NCI-H2107 (cell line): Measurements from ENCODE around the gene SV2C.
"Not testable (repeated sequence)": the region's sequence is repeated elsewhere in the genome, so short reads cannot be mapped to it uniquely, and the experiment has no call there.

ENCODE experiments used
- DNase-seq: peaks from one replicate; lab custom pipeline; 2025; lab: John Stamatoyannopoulos, UW

The SV2C gene

GRCh38 chr5:76204713-76205112 is 121.5 kb downstream of the SV2C start:
- DNase-seq = no peak

GRCh38 chr5:76207120-76207519 is 123.9 kb downstream of the SV2C start:
- no peak for DNase-seq

GRCh38 chr5:76209297-76209696 is 126.1 kb downstream of the SV2C start:
- DNase-seq = no peak

GRCh38 chr5:76210946-76211345 is 127.8 kb downstream of the SV2C start:
- no peak for DNase-seq

GRCh38 chr5:76213858-76214257 is 130.7 kb downstream of the SV2C start:
- DNase-seq = no peak

GRCh38 chr5:76216748-76217147 is 133.6 kb downstream of the SV2C start:
- no peak for DNase-seq

- DNase-seq = no peak
Measured at GRCh38 chr5:76219636-76220035, 136.5 kb downstream of the SV2C start.

- no peak for DNase-seq
Measured at GRCh38 chr5:76221311-76221710, 138.1 kb downstream of the SV2C start.

- no peak for DNase-seq
Measured at GRCh38 chr5:76222318-76222717, 139.1 kb downstream of the SV2C start.

GRCh38 chr5:76223696-76224095 is 140.5 kb downstream of the SV2C start:
- no peak for DNase-seq

- DNase-seq = no peak
Measured at GRCh38 chr5:76224898-76225297, 141.7 kb downstream of the SV2C start.

- no peak for DNase-seq
Measured at GRCh38 chr5:76225336-76225735, 142.2 kb downstream of the SV2C start.

- no peak for DNase-seq
Measured at GRCh38 chr5:76229900-76230299, 146.7 kb downstream of the SV2C start.

GRCh38 chr5:76230711-76231285 is 147.6 kb downstream of the SV2C start:
- DNase-seq = no peak

- DNase-seq = no peak
Measured at GRCh38 chr5:76234665-76235064, 151.5 kb downstream of the SV2C start.

- DNase-seq = no peak
Measured at GRCh38 chr5:76236684-76237083, 153.5 kb downstream of the SV2C start.

GRCh38 chr5:76240336-76240735 is 157.2 kb downstream of the SV2C start:
- DNase-seq = no peak

GRCh38 chr5:76242155-76242554 is 159.0 kb downstream of the SV2C start:
- not testable (repeated sequence) for DNase-seq

GRCh38 chr5:76245590-76245989 is 162.4 kb downstream of the SV2C start:
- no peak for DNase-seq

- no peak for DNase-seq
Measured at GRCh38 chr5:76249621-76250020, 166.4 kb downstream of the SV2C start.

GRCh38 chr5:76250463-76250862 is 167.3 kb downstream of the SV2C start:
- DNase-seq = no peak

- DNase-seq = no peak
Measured at GRCh38 chr5:76251656-76252055, 168.5 kb downstream of the SV2C start.

- no peak for DNase-seq
Measured at GRCh38 chr5:76252437-76252836, 169.3 kb downstream of the SV2C start.

- DNase-seq = no peak
Measured at GRCh38 chr5:76256116-76256889, 173.1 kb downstream of the SV2C start.
